Upper lobe of right lung (tissue), 1 donor: ENCODE results near the gene SARDH. TPM values are rescaled to one million over a fixed set of nuclear protein-coding genes. Genes with fewer than 3 reads are reported as not detected.

Experiments used
- ATAC-seq: fragments of 200-7000 bp; cut with Tn5 transposase; one replicate; pipeline ENCODE4 v1.9.1; 2020; ENCODE audit warnings: mild to moderate bottlenecking, moderate library complexity
- DNase-seq: peaks from one replicate; pipeline ENCODE4 v3.0.0-alpha.2; 2020
- H3K27ac ChIP-seq: fragments of 200-600 bp; one replicate; pipeline ENCODE4 v1.8.0; 2022
- H3K27me3 ChIP-seq: fragments of 200-600 bp; one replicate; pipeline ENCODE4 v1.8.0; 2022; ENCODE audit warnings: mild to moderate bottlenecking
- H3K36me3 ChIP-seq: fragments of 200-600 bp; one replicate; pipeline ENCODE4 v1.8.0; 2022
- H3K4me1 ChIP-seq: fragments of 200-600 bp; one replicate; pipeline ENCODE4 v1.8.0; 2022
- H3K4me3 ChIP-seq: fragments of 200-600 bp; one replicate; pipeline ENCODE4 v1.8.0; 2022; ENCODE audit warnings: mild to moderate bottlenecking
- H3K9me3 ChIP-seq: fragments of 200-600 bp; one replicate; pipeline ENCODE4 v1.8.0; 2022
- intact Hi-C: fragments of 100-400 bp; cut with DNase I; formaldehyde crosslinking; loops from one replicate; pipeline ENCODE4 v1.11.0; 2022
- total RNA-seq: library from RNA; stranded (reverse); fragmentation: NEBNext Ultra II Directional; extraction: Animal tissue kit (Norgen Biotek cat#: 25700); gene quantifications from one replicate; pipeline ENCODE4 v1.2.1, GENCODE V29; 2021
- TF ChIP-seq, protein P1 (sequence below): fragments of 200-600 bp; IDR thresholded peaks from one replicate; pipeline ENCODE4 v1.8.0; 2022; ENCODE audit warnings: antibody characterized with exemption
- donor health status: DM: no; HTN: yes; CAD: no; lungs with severe emphysema.

The SARDH gene
- total RNA-seq, 1 donor from 2014 or later, result 6.8 TPM

GRCh38 chr9:133671371-133671770, 66.8 kb downstream of the SARDH start:
- intact Hi-C loops, result no loop called here
- ATAC-seq (no peak), DNase-seq (no peak)
- no peak overlapping the region for H3K4me3 ChIP-seq
- no peaks in the 10 kb centered on the region for H3K36me3 ChIP-seq
- H3K27ac ChIP-seq, result no peak overlapping the region
- TF ChIP-seq, protein P1, sequence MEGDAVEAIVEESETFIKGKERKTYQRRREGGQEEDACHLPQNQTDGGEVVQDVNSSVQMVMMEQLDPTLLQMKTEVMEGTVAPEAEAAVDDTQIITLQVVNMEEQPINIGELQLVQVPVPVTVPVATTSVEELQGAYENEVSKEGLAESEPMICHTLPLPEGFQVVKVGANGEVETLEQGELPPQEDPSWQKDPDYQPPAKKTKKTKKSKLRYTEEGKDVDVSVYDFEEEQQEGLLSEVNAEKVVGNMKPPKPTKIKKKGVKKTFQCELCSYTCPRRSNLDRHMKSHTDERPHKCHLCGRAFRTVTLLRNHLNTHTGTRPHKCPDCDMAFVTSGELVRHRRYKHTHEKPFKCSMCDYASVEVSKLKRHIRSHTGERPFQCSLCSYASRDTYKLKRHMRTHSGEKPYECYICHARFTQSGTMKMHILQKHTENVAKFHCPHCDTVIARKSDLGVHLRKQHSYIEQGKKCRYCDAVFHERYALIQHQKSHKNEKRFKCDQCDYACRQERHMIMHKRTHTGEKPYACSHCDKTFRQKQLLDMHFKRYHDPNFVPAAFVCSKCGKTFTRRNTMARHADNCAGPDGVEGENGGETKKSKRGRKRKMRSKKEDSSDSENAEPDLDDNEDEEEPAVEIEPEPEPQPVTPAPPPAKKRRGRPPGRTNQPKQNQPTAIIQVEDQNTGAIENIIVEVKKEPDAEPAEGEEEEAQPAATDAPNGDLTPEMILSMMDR, result no peak
- no peaks in the 10 kb centered on the region for H3K27me3 ChIP-seq
- peaks cover 2% of the 10 kb centered on the region for H3K4me1 ChIP-seq
- H3K9me3 ChIP-seq, result no peaks in the 10 kb centered on the region

DNA sequence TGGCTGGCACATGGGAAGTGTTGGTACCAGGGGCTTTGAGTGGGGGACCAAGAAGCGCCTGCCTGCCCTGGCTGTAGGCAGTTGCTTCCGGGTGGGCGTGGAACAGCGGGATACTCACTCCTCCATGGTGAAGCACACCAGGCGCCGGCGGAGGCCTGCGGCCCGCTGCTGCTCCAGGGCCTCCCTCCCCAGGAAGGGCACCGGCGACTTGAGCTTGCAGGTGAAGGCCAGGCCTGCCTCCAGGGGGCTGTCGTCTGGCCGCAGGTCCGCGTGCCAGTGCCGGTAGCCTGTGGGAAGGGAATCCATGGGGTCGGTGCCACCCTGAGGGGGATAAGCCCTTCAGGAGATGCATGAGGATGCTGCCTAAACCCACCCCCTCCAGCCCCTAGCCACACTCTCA, 67.7 kb downstream of the SARDH start:
- no peaks in the 10 kb centered on the region for H3K27me3 ChIP-seq
- DNase-seq (no peak), ATAC-seq (no peak)
- intact Hi-C loops, result no loop called here
- H3K36me3 ChIP-seq, result no peaks in the 10 kb centered on the region
- TF ChIP-seq, protein P1, result no peak
- H3K9me3 ChIP-seq, result no peaks in the 10 kb centered on the region
- no peak overlapping the region for H3K27ac ChIP-seq
- no peaks in the 10 kb centered on the region for H3K4me1 ChIP-seq
- H3K4me3 ChIP-seq, result no peak overlapping the region

DNA sequence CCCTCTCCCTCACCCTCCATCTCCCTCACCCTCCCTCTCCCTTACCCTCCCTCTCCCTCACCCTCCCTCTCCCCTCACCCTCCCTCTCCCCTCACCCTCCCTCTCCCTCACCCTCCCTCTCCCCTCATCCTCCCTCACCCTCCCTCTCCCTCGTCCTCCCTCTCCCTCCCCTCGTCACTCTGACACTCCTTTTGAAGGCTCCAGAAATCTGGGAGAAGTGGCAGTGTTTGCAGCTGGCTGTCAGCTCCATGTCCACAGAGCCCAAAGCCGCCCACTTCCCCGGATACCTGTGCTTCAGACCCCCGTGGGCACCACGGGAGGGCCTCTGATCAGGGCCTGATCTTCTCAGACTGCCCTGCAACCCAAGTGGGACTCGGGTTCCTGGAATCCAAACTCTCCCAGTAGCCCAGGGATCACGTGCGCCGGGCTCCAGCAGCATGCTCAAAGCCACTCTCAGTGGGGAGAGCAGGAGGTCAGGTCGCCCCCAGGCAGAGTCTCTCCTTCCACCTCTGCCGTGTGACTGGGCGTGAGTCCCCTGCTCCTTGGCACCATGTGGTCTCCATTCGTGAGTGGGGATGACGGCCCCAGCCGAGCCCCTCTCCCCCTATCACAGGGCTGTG, 68.9 kb downstream of the SARDH start:
- Histone ChIP-seq H3K27ac (no peak overlapping the region), H3K4me1 (no peaks in the 10 kb centered on the region), H3K36me3 (no peaks in the 10 kb centered on the region), H3K27me3 (no peaks in the 10 kb centered on the region), H3K9me3 (no peaks in the 10 kb centered on the region), H3K4me3 (no peak overlapping the region)
- TF ChIP-seq, protein P1, result no peak
- DNase-seq, result no peak
- intact Hi-C loops, result no loop called here
- ATAC-seq, result no peak

- intact Hi-C loops, result no loop called here
- DNase-seq, result no peak
- TF ChIP-seq, protein P1, result no peak
- H3K27ac ChIP-seq, result no peak overlapping the region
- H3K4me1 ChIP-seq, result no peaks in the 10 kb centered on the region
- no peak for ATAC-seq
- H3K27me3 ChIP-seq, result no peaks in the 10 kb centered on the region
- no peaks in the 10 kb centered on the region for H3K9me3 ChIP-seq
- no peaks in the 10 kb centered on the region for H3K36me3 ChIP-seq
- H3K4me3 ChIP-seq, result no peak overlapping the region
Observed at GRCh38 chr9:133667759-133668450, 70.2 kb downstream of the SARDH start.

DNA sequence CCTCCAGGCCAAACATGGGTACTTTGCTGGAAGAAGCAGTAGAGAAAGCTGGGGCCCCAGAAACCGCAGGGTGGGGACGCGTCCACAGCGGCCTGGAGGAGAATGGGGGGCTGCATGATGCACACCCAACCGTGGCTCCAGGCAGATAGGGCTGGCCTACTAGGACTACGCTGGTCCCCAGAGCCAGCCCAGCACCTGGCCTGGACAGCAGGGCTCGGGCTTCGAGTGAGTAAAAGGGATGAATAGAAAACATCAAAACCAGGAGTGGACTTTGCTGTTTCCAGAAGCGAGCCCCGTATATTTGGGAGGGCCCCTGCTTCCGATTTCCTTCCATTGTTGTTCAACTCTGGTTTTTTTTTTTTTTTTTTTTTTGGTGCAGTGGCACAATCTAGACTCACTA, 71.3 kb downstream of the SARDH start:
- H3K27me3 ChIP-seq, result no peaks in the 10 kb centered on the region
- ATAC-seq (no peak), DNase-seq (no peak)
- H3K4me3 ChIP-seq, result no peak overlapping the region
- TF ChIP-seq, protein P1, result no peak
- H3K36me3 ChIP-seq, result no peaks in the 10 kb centered on the region
- H3K9me3 ChIP-seq, result no peaks in the 10 kb centered on the region
- intact Hi-C loops, result no loop called here
- no peak overlapping the region for H3K27ac ChIP-seq
- no peaks in the 10 kb centered on the region for H3K4me1 ChIP-seq
